CD8-positive, alpha-beta memory T cell (primary cell): ENCODE results near the gene TUSC2. TPM values are rescaled to one million over a fixed set of nuclear protein-coding genes. Genes with fewer than 3 reads are reported as not detected.

Experiments used
- CTCF ChIA-PET: fragments of 350-600 bp; sonication (Branson Sonifier 250); formaldehyde crosslinking; loops from one replicate; lab custom pipeline; 2021; ENCODE audit warnings: antibody characterized with exemption; lab: Charles Lee
- POLR2A ChIA-PET: fragments of 350-600 bp; sonication (Branson Sonifier 250); formaldehyde crosslinking; loops from one replicate; lab custom pipeline; 2021; ENCODE audit warnings: antibody characterized with exemption; lab: Charles Lee
- DNase-seq, 5 donors: peaks; one replicate each; pipeline versions ENCODE4 v3.0.0 to v3.0.0-alpha.2; 2020 to 2022; ENCODE audit warnings: mixed read lengths in 1 of 5
- H3K27ac ChIP-seq: one replicate; pipeline ENCODE4 v1.7.0; 2013; ENCODE audit warnings: low read depth, mild to moderate bottlenecking, low read length, moderate library complexity
- H3K27me3 ChIP-seq: 2 replicates; pipeline ENCODE4 v1.7.0; 2013; ENCODE audit warnings: low read length, mild to moderate bottlenecking; ENCODE audit not compliant: insufficient read depth, poor library complexity, severe bottlenecking
- H3K36me3 ChIP-seq: 2 replicates; pipeline ENCODE4 v1.7.0; 2013; ENCODE audit warnings: mild to moderate bottlenecking, low read length, moderate library complexity; ENCODE audit not compliant: insufficient read depth
- H3K4me1 ChIP-seq: 2 replicates; pipeline ENCODE4 v1.7.0; 2013; ENCODE audit warnings: mild to moderate bottlenecking, low read length, moderate library complexity; ENCODE audit not compliant: insufficient read depth
- H3K4me3 ChIP-seq: 2 replicates; pipeline ENCODE4 v1.7.0; 2013; ENCODE audit warnings: mild to moderate bottlenecking, low read length
- H3K9me3 ChIP-seq: 2 replicates; pipeline ENCODE4 v1.7.0; 2013; ENCODE audit warnings: mild to moderate bottlenecking, low read length
- H3K27ac Mint-ChIP-seq, 8 donors: one replicate each; pipeline ENCODE4 v1.8.0; 2020 to 2021; ENCODE audit warnings: mixed read lengths in 8 of 8, mild to moderate bottlenecking in 6 of 8, inconsistent platforms in 3 of 8, moderate library complexity in 3 of 8
- H3K27me3 Mint-ChIP-seq, 2 donors: one replicate each; pipeline ENCODE4 v1.8.0; 2020 to 2021; ENCODE audit warnings: mixed read lengths in 2 of 2, mild to moderate bottlenecking in 1 of 2, moderate library complexity in 1 of 2
- H3K36me3 Mint-ChIP-seq, 3 donors: one replicate each; pipeline ENCODE4 v1.8.0; 2020 to 2021; ENCODE audit warnings: mixed read lengths in 3 of 3, inconsistent platforms in 1 of 3, mild to moderate bottlenecking in 1 of 3
- H3K4me1 Mint-ChIP-seq, 3 donors: one replicate each; pipeline ENCODE4 v1.8.0; 2020 to 2021; ENCODE audit warnings: mixed read lengths in 3 of 3, inconsistent platforms in 1 of 3, mild to moderate bottlenecking in 1 of 3
- H3K4me3 Mint-ChIP-seq, 7 donors: one replicate each; pipeline ENCODE4 v1.8.0; 2020 to 2021; ENCODE audit warnings: mixed read lengths in 7 of 7, mild to moderate bottlenecking in 6 of 7, moderate library complexity in 4 of 7, inconsistent platforms in 2 of 7
- H3K9me3 Mint-ChIP-seq, 5 donors: one replicate each; pipeline ENCODE4 v1.8.0; 2020 to 2022; ENCODE audit warnings: mixed read lengths in 5 of 5, mild to moderate bottlenecking in 3 of 5, moderate library complexity in 2 of 5, inconsistent platforms in 1 of 5
- polyA plus RNA-seq: library from polyadenylated mRNA; unstranded; fragments of 300-500 nt; fragmentation: Illumina TruSeq; gene quantifications from one replicate; pipeline ENCODE4 v1.2.3, GENCODE V29; 2021
- total RNA-seq, 2 experiments: library from RNA; stranded (reverse); gene quantifications; one replicate each; pipeline ENCODE4 v1.2.3, GENCODE V29; 2021

The TUSC2 gene
- total and polyA plus RNA-seq, 3 experiments from 2014 or later, result 31.4 to 52.9 (median 36.6) TPM

DNA sequence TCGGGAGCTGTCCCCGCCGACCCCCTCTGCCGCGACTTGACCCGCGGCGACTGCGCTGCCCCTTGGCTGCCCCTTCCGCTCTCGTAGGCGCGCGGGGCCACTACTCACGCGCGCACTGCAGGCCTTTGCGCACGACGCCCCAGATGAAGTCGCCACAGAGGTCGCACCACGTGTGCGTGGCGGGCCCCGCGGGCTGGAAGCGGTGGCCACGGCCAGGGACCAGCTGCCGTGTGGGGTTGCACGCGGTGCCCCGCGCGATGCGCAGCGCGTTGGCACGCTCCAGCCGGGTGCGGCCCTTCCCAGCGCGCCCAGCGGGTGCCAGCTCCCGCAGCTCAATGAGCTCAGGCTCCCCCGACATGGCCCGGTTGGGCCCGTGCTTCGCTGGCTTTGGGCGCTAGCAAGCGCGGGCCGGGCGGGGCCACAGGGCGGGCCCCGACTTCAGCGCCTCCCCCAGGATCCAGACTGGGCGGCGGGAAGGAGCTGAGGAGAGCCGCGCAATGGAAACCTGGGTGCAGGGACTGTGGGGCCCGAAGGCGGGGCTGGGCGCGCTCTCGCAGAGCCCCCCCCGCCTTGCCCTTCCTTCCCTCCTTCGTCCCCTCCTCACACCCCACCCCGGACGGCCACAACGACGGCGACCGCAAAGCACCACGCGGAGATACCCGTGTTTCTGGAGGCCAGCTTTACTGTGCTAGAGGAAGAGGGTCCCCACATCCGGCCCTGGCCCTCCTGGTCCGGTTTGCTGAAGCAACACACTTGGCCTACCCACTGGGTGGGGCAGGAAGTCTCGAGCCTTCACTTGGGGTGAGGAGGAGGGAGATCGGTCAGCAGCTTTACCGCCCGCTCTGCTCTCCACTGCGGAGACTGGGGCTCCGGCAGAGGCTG, 12.7 kb upstream of the TUSC2 start, which contains the start of gene RASSF1:
Gene RASSF1, minus strand, starts transcription at position 389 of the 882 bp plus-strand sequence. Its CDS starts 31 bp downstream, at position 358.
- POLR2A ChIA-PET, result interaction anchor here (0.5 to 2.4 kb wide), 9 partner anchors 9 to 1858 kb away, joined by 3 to 27 read pairs (median 4); partner anchors contain the start of genes CYB561D2, HEMK1, HYAL3 and NAA80
- peak within 1 kb of the TSS; percentile 90 to 98 (median 97) for H3K27ac Mint-ChIP-seq
- no peaks in the 10 kb centered on the region for H3K36me3 ChIP-seq
- peaks cover 0 to 2% of the 10 kb centered on the region in 2 donors for H3K27me3 Mint-ChIP-seq
- H3K4me3 Mint-ChIP-seq, result peak within 1 kb of the TSS; percentile 89 to 97 (median 94)
- peaks cover 52% of the 10 kb centered on the region for H3K4me1 ChIP-seq
- H3K9me3 ChIP-seq, result no peaks in the 10 kb centered on the region
- DNase-seq, result peak; percentile 56 to 83 (median 72)
- peak within 1 kb of the TSS; percentile 88 for H3K27ac ChIP-seq
- H3K9me3 Mint-ChIP-seq, result no peaks in the 10 kb centered on the region
- peaks cover 0 to 30% (median 2%) of the 10 kb centered on the region in 3 donors for H3K36me3 Mint-ChIP-seq
- H3K4me3 ChIP-seq, result peak within 1 kb of the TSS; percentile 73
- no peaks in the 10 kb centered on the region for H3K27me3 ChIP-seq
- peaks cover 48 to 76% (median 57%) of the 10 kb centered on the region in 3 donors for H3K4me1 Mint-ChIP-seq
- CTCF ChIA-PET, result interaction anchor here (1.0 to 8.5 kb wide), 9 partner anchors 9 to 228 kb away, joined by 3 to 103 read pairs (median 4); partner anchors contain the start of genes CYB561D2, HEMK1, NPRL2 and TUSC2

DNA sequence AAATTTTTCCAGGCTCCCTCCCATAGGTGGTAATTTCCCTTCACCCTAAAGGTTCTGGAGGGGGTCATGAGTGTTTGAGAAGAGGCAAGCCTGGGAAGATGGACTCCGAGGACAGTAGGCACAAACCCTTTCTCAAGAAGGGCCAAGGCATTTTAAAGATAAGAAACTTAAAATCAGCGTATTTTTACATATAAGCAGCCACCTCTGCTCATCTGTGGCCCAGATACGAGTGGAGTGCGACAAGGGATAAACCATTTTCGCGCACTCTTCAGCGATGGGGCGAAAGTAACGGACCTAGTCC, 12.1 kb upstream of the TUSC2 start:
- no peaks in the 10 kb centered on the region for H3K27me3 ChIP-seq
- H3K36me3 Mint-ChIP-seq, result peaks cover 0 to 30% (median 2%) of the 10 kb centered on the region in 3 donors
- H3K27ac ChIP-seq, result peak overlapping the region; percentile 88
- POLR2A ChIA-PET, result interaction anchor here (0.6 to 2.4 kb wide), 4 partner anchors 10 to 1857 kb away, joined by 4 to 27 read pairs (median 6); partner anchors contain the start of genes CYB561D2, HEMK1, HYAL3 and NAA80
- CTCF ChIA-PET, result interaction anchor here (1.0 to 8.5 kb wide), 5 partner anchors 9 to 94 kb away, joined by 3 to 103 read pairs (median 4); partner anchors contain the start of genes CYB561D2, NPRL2, TUSC2 and ZMYND10
- peaks cover 52% of the 10 kb centered on the region for H3K4me1 ChIP-seq
- H3K9me3 ChIP-seq, result no peaks in the 10 kb centered on the region
- peak overlapping the region; percentile 75 to 98 (median 97) for H3K27ac Mint-ChIP-seq
- H3K4me3 ChIP-seq, result peak overlapping the region; percentile 73
- no peak for DNase-seq
- no peaks in the 10 kb centered on the region for H3K36me3 ChIP-seq
- H3K9me3 Mint-ChIP-seq, result no peaks in the 10 kb centered on the region
- peaks cover 48 to 76% (median 59%) of the 10 kb centered on the region in 3 donors for H3K4me1 Mint-ChIP-seq
- H3K4me3 Mint-ChIP-seq, result peak overlapping the region; percentile 89 to 97 (median 94)
- H3K27me3 Mint-ChIP-seq, result peaks cover 0 to 2% of the 10 kb centered on the region in 2 donors

DNA sequence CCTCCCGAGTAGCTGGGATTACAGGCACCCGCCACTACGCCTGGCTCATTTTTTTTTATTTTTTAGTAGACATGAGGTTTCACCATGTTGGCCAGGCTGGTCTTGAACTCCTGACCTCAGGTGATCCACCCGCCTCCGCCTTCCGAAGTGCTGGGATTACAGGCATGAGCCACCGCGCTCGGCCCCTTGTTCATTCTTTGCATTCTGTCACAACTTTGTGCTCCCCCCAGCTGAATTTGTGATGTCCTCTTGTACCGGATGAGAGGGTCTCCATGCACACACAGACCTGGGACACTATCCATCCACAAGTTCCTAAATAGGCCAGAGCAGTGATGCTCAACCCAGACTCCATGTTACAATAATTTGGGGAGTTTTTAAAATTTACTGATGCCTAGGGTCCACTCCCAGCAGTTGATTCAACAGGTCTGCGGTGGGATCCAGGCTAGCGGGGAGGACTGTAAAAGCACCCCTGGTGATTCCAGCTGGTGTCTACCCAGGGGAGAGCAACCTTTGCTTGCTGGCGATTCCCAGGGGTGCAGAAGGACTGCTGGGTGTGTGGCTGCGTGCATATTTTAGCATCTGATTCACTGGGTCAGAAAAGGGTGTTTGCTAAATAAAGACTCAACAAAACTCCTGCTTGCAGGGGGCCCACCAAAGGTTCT, 11.6 kb upstream of the TUSC2 start:
- peaks cover 0 to 2% of the 10 kb centered on the region in 2 donors for H3K27me3 Mint-ChIP-seq
- Histone ChIP-seq H3K27ac (peak overlapping the region; percentile 88), H3K4me1 (peaks cover 54% of the 10 kb centered on the region), H3K36me3 (no peaks in the 10 kb centered on the region), H3K9me3 (no peaks in the 10 kb centered on the region), H3K27me3 (no peaks in the 10 kb centered on the region), H3K4me3 (peak overlapping the region; percentile 73)
- ChIA-PET POLR2A (interaction anchor here (0.7 to 2.4 kb wide), 3 partner anchors 10 to 46 kb away, joined by 3 to 27 read pairs (median 4); partner anchors contain the start of genes CYB561D2, HYAL3, NAA80 and NPRL2), CTCF (interaction anchor here (1.2 to 8.5 kb wide), 4 partner anchors 10 to 20 kb away, joined by 3 to 103 read pairs (median 6); partner anchors contain the start of genes CYB561D2, NPRL2, TUSC2 and ZMYND10)
- DNase-seq, result no peak
- peaks cover 47 to 74% (median 62%) of the 10 kb centered on the region in 3 donors for H3K4me1 Mint-ChIP-seq
- H3K27ac Mint-ChIP-seq, result peak overlapping the region; percentile 75 to 98 (median 97)
- peaks cover 0 to 30% (median 2%) of the 10 kb centered on the region in 3 donors for H3K36me3 Mint-ChIP-seq
- peak overlapping the region; percentile 89 to 97 (median 94) for H3K4me3 Mint-ChIP-seq
- no peaks in the 10 kb centered on the region for H3K9me3 Mint-ChIP-seq

DNA sequence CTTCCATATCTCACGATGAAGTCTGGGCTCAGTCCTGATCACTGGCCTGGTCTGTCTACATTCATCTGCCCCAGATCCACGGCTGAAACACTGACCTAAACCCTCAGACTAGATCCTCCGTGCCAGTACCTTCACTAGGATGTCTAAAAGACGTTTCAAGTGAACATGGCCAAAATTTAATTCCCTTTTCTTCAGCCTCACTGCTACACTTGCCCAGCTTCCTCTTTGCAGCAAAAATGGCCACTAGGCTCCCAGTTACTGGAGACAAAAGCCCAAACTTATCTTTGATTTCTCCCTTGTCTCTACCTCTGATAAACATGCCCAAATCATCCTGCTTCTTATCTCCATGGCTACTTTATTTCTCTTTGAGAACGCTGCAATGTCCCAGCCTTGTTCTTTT, 10.9 kb upstream of the TUSC2 start:
- peaks cover 0 to 34% (median 4%) of the 10 kb centered on the region in 3 donors for H3K36me3 Mint-ChIP-seq
- peaks cover 0 to 2% of the 10 kb centered on the region in 2 donors for H3K27me3 Mint-ChIP-seq
- ChIA-PET POLR2A (interaction anchor here (0.7 to 3.7 kb wide), 5 partner anchors 11 to 231 kb away, joined by 3 to 57 read pairs (median 12); partner anchors contain the start of genes CYB561D2, HEMK1, NPRL2 and TUSC2), CTCF (interaction anchor here (0.9 to 8.5 kb wide), 6 partner anchors 11 to 64 kb away, joined by 3 to 103 read pairs (median 8); partner anchors contain the start of genes CYB561D2, HYAL3, IFRD2 and NAA80)
- Histone ChIP-seq H3K36me3 (no peaks in the 10 kb centered on the region), H3K4me1 (peaks cover 60% of the 10 kb centered on the region), H3K9me3 (no peaks in the 10 kb centered on the region), H3K4me3 (peak overlapping the region; percentile 73), H3K27ac (peak overlapping the region; percentile 88), H3K27me3 (no peaks in the 10 kb centered on the region)
- H3K9me3 Mint-ChIP-seq, result no peaks in the 10 kb centered on the region
- peak overlapping the region; percentile 89 to 97 (median 94) for H3K4me3 Mint-ChIP-seq
- DNase-seq, result no peak
- peaks cover 52 to 79% (median 67%) of the 10 kb centered on the region in 3 donors for H3K4me1 Mint-ChIP-seq
- H3K27ac Mint-ChIP-seq, result peak overlapping the region; percentile 75 to 98 (median 97)

DNA sequence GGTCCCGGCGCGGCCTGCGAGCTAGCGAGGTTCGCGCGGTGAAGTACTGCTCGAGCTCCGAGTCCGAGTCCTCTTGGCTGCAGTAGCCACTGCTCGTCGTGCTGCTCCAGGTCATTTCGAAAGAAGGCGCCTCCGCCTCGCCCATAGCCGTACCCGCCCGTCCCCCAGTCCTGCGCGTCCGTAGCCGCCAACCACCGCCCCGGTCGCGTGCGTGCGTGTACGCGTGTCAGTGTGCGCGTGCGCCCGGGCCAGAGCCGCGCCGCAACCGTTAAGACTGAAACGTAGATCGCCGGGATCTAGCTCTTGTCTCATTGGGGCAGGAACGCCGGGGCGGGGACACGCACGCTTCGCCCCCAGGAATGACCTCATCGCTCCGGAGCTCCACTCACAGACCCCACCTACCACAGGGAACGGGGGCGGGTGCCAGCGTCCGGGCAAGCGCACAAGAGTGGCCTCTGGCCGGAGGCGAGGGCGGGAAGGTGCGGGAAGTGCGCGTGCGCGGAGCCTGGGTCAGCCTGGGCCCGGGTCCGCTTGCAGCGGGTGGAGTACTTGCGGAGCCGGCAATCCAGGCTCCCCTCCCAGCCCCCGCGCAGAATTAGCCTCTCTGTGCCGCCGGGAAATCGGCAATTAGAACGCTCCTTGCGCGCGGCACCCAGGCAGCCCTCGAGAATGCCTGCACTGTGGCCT, 9.3 kb upstream of the TUSC2 start:
- Mint-ChIP-seq H3K27ac (peak overlapping the region; percentile 75 to 98 (median 97)), H3K36me3 (peaks cover 0 to 41% (median 4%) of the 10 kb centered on the region in 3 donors), H3K27me3 (peaks cover 0 to 2% of the 10 kb centered on the region in 2 donors), H3K9me3 (no peaks in the 10 kb centered on the region), H3K4me1 (peaks cover 56 to 79% (median 74%) of the 10 kb centered on the region in 3 donors), H3K4me3 (peak overlapping the region; percentile 89 to 97 (median 94))
- Histone ChIP-seq H3K27ac (peak overlapping the region; percentile 88), H3K27me3 (no peaks in the 10 kb centered on the region), H3K9me3 (no peaks in the 10 kb centered on the region), H3K36me3 (peaks cover 7% of the 10 kb centered on the region), H3K4me3 (peak overlapping the region; percentile 73), H3K4me1 (peaks cover 71% of the 10 kb centered on the region)
- CTCF ChIA-PET, result interaction anchor here (0.9 to 8.5 kb wide), 13 partner anchors 9 to 232 kb away, joined by 3 to 103 read pairs (median 4); partner anchors contain the start of genes CYB561D2, HEMK1, HYAL3 and IFRD2
- DNase-seq, result peak; percentile 90 to 97 (median 93)
- POLR2A ChIA-PET, result interaction anchor here (0.5 to 3.7 kb wide), 17 partner anchors 9 to 1724 kb away, joined by 3 to 57 read pairs (median 8); partner anchors contain the start of genes C3orf18, CYB561D2, DCAF1 and GNAI2

DNA sequence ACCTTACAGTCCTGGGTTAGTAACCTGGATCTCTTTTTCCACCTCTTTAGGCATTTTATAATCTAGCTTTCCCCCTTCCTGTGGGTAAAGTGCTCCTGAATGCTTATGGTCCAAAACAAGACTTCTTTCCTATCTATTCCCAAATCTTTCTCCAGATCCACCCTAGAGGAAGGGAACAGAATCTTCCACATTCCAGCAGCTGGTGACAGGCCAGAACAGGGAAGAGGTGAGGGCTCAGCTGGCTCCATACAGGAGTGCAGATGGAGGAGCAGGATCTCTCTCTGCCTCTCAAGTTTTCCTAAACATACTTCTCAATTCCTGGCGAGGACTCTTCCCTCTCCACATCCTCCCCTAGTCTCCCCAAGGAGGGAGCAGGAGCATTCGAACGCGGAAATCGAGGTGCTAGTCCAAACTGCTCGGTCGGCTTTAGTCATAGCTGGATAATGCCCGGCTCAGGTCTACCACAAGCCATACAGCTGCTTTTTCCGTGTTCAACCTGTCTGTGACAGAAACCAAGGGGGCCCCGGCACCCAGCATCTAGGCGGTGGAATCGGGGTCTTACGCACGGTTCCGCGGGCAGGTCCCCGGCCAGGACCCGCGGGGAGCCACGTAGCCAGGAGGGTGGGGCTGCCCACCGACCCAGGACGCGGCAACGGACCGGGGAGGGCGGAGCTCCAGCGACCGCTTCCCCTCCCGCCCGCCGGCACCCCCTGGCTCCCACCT, 8.6 kb upstream of the TUSC2 start:
- H3K4me3 ChIP-seq, result peak overlapping the region; percentile 73
- ChIA-PET POLR2A (interaction anchor here (0.5 to 3.7 kb wide), 17 partner anchors 9 to 1724 kb away, joined by 3 to 57 read pairs (median 8); partner anchors contain the start of genes C3orf18, CYB561D2, DCAF1 and GNAI2), CTCF (interaction anchor here (0.9 to 8.5 kb wide), 12 partner anchors 8 to 233 kb away, joined by 3 to 103 read pairs (median 6); partner anchors contain the start of genes CYB561D2, HEMK1, HYAL3 and IFRD2)
- peak overlapping the region; percentile 88 for H3K27ac ChIP-seq
- no peaks in the 10 kb centered on the region for H3K9me3 ChIP-seq
- DNase-seq, result no peak
- peaks cover 12% of the 10 kb centered on the region for H3K36me3 ChIP-seq
- H3K27ac Mint-ChIP-seq, result peak overlapping the region; percentile 90 to 99 (median 98)
- H3K27me3 ChIP-seq, result no peaks in the 10 kb centered on the region
- peaks cover 0 to 2% of the 10 kb centered on the region in 2 donors for H3K27me3 Mint-ChIP-seq
- H3K4me3 Mint-ChIP-seq, result peak overlapping the region; percentile 89 to 97 (median 94)
- peaks cover 56 to 78% (median 73%) of the 10 kb centered on the region in 3 donors for H3K4me1 Mint-ChIP-seq
- no peaks in the 10 kb centered on the region for H3K9me3 Mint-ChIP-seq
- peaks cover 68% of the 10 kb centered on the region for H3K4me1 ChIP-seq
- H3K36me3 Mint-ChIP-seq, result peaks cover 0 to 47% (median 4%) of the 10 kb centered on the region in 3 donors
